ENCODE results near the gene TCF7L1. TPM values are rescaled to one million over a fixed set of nuclear protein-coding genes. Genes with fewer than 3 reads are reported as not detected.

Gene TCF7L1
- total and polyA plus RNA-seq, 2 donors (not counting 3 experiments of a cell fraction or from before 2014, with no cell fraction given) = 9.6 to 17.4 TPM

DNA sequence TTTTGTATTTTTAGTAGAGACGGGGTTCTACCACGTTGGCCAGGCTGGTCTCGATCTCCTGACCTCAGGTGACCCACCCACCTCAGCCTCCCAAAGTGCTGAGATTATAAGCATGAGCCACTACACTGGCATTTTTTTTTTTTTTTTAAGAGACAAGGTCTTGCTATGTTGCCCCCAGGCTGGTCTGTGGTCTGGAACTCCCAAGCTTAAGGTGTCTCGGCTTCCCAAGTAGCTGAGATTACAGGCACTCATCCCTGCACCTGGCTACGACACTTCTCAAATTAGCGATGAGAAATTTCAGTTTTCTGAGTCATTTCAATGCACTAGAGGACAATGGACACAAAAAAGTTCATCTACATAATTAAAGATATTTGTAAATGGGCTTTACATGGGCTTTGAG is 36.6 kb upstream of the TCF7L1 start:
- Histone ChIP-seq H3K9ac (replicated peaks; ENCODE audit: extremely low read depth, insufficient read depth, low read length) (no peak overlapping the region), H2AFZ (ENCODE audit: low read depth, low read length) (no peak overlapping the region), H3K9me1 (replicated peaks; ENCODE audit: control insufficient read depth, extremely low read depth, insufficient read depth, low read length) (no peaks in the 10 kb centered on the region), H3K9me3 (replicated peaks; ENCODE audit: control insufficient read depth, insufficient read depth, low read length) (no peaks in the 10 kb centered on the region), H3K4me3 (replicated peaks in 1 of 3; ENCODE audit: insufficient read depth in 1 of 3, low read depth in 1 of 3, low read length in 3 of 3) (no peak overlapping the region), H3K4me1 (ENCODE audit: control insufficient read depth, extremely low read depth, insufficient read depth, low read length) (no peaks in the 10 kb centered on the region), H3K4me2 (ENCODE audit: insufficient read depth, low read length) (no peak overlapping the region), H4K20me1 (replicated peaks; ENCODE audit: control insufficient read depth, extremely low read depth, insufficient read depth, low read length) (no peaks in the 10 kb centered on the region), H3K36me3 (ENCODE audit: control insufficient read depth in 2 of 2, extremely low read depth in 1 of 2, insufficient read depth in 2 of 2, low read length in 2 of 2) (no peaks in the 10 kb centered on the region), H3K79me2 (ENCODE audit: control insufficient read depth, insufficient read depth, low read length) (no peaks in the 10 kb centered on the region), H3K27me3 (ENCODE audit: control insufficient read depth in 2 of 2, insufficient read depth in 2 of 2, low read length in 2 of 2) (peaks cover 0 to 6% of the 10 kb centered on the region in 2 experiments), H3K27ac (ENCODE audit: insufficient read depth, low read depth, low read length) (no peak overlapping the region)
- DNase-seq (ENCODE audit: low read depth, low spot score) (no peak), FAIRE-seq (no peak)
- TF ChIP-seq POLR2A (IDR thresholded peaks at IDR 0.05; ENCODE audit: low read depth, low read length) (no peak), GATA2 (IDR thresholded peaks at IDR 0.05; ENCODE audit: insufficient read depth, insufficient read length, low read depth, low read length) (no peak), MAX (IDR thresholded peaks at IDR 0.05; ENCODE audit: insufficient read depth, insufficient read length) (no peak), POLR2AphosphoS5 (IDR thresholded peaks at IDR 0.05; ENCODE audit: insufficient read depth, low read depth, low read length) (no peak), FOS (IDR thresholded peaks at IDR 0.05; ENCODE audit: borderline replicate concordance, insufficient read depth, low read length) (no peak), CTCF (IDR thresholded peaks at IDR 0.05; ENCODE audit: extremely low read depth in 1 of 2, insufficient read depth in 1 of 2, low read depth in 1 of 2, low read length in 2 of 2) (no peak), MYC (IDR thresholded peaks at IDR 0.05; ENCODE audit: low read depth, low read length) (no peak), JUN (IDR thresholded peaks at IDR 0.05; ENCODE audit: borderline replicate concordance, insufficient read depth, insufficient read length, low read depth) (no peak), EZH2 (IDR thresholded peaks at IDR 0.05; ENCODE audit: borderline replicate concordance, low read depth, low read length, severe bottlenecking) (no peak)
- dilution Hi-C loops (cut with MboI; ENCODE audit: extremely low pct_ligation_motif_present, low sequenced_read_pairs) = no loop called here
- intact Hi-C loops (cut with micrococcal nuclease) = no loop called here
- no TSS peak for BruUV-seq (replicated peaks)
- CTCF ChIA-PET = no interaction called here
- POLR2A ChIA-PET = no interaction called here

Measured in endothelial cell of umbilical vein (primary cell).